Hepatocyte (in vitro differentiated cells): ENCODE measurements around the gene DAPK2. TPM values are rescaled to one million over a fixed set of nuclear protein-coding genes. Genes with fewer than 3 reads are reported as not detected.
A peak's percentile ranks its signal among the peaks of the same experiment; 100 is the strongest.

Experiments
- DNase-seq: peaks from one replicate; pipeline ENCODE4 v3.0.0-alpha.2; 2016; ENCODE audit warnings: low spot score
- H2AFZ ChIP-seq: fragments of 200-600 bp; sonication (generic); 2 replicates; pipeline ENCODE4 v1.6.0; 2016; ENCODE audit warnings: antibody characterized with exemption, mild to moderate bottlenecking
- H3K27ac ChIP-seq: fragments of 200-600 bp; sonication (generic); 2 replicates; pipeline ENCODE4 v1.5.1; 2016; ENCODE audit warnings: mild to moderate bottlenecking
- H3K27me3 ChIP-seq: fragments of 200-600 bp; sonication (generic); 2 replicates; pipeline ENCODE4 v1.6.1; 2016
- H3K36me3 ChIP-seq: fragments of 200-600 bp; sonication (generic); replicated peaks from 2 replicates; pipeline ENCODE4 v1.5.1; 2016; ENCODE audit warnings: low read depth; ENCODE audit not compliant: insufficient read depth
- H3K4me1 ChIP-seq: fragments of 200-600 bp; sonication (generic); 2 replicates; pipeline ENCODE4 v1.5.1; 2016; ENCODE audit warnings: mild to moderate bottlenecking, moderate library complexity; ENCODE audit not compliant: insufficient read depth
- H3K4me2 ChIP-seq: fragments of 200-600 bp; sonication (generic); 2 replicates; pipeline ENCODE4 v1.6.0; 2016
- H3K4me3 ChIP-seq: fragments of 200-600 bp; sonication (generic); 2 replicates; pipeline ENCODE4 v1.5.1; 2016; ENCODE audit warnings: mild to moderate bottlenecking
- H3K79me2 ChIP-seq: fragments of 200-600 bp; sonication (generic); 2 replicates; pipeline ENCODE4 v1.6.0; 2017; ENCODE audit warnings: mild to moderate bottlenecking
- H3K9me2 ChIP-seq: fragments of 200-600 bp; sonication (generic); replicated peaks from 2 replicates; pipeline ENCODE4 v1.6.0; 2017; ENCODE audit warnings: mild to moderate bottlenecking; ENCODE audit not compliant: insufficient read depth
- H3K9me3 ChIP-seq: fragments of 200-600 bp; sonication (generic); 2 replicates; pipeline ENCODE4 v1.5.1; 2016; ENCODE audit warnings: low read depth, mild to moderate bottlenecking
- H4K20me1 ChIP-seq: fragments of 200-600 bp; sonication (generic); 2 replicates; pipeline ENCODE4 v1.6.0; 2016; ENCODE audit warnings: mild to moderate bottlenecking; ENCODE audit not compliant: insufficient read depth, poor library complexity, severe bottlenecking
- EZH2 ChIP-seq: fragments of 200-600 bp; sonication (generic); IDR thresholded peaks from 2 replicates; pipeline ENCODE4 v1.6.1; 2016; ENCODE audit warnings: antibody characterized with exemption, mild to moderate bottlenecking, borderline replicate concordance
- EZH2phosphoT487 ChIP-seq: fragments of 200-600 bp; sonication (generic); IDR thresholded peaks from one replicate; pipeline ENCODE4 v1.6.1; 2018; ENCODE audit warnings: antibody characterized with exemption, mild to moderate bottlenecking, low read depth, moderate library complexity; ENCODE audit not compliant: unreplicated experiment, severe bottlenecking
- WGBS: methylation state at CpG from one replicate; pipeline ENCODE4 v1.1.6; 2016; ENCODE audit warnings: low lambda C conversion rate; ENCODE audit errors: missing lambda C conversion rate; 5-methylcytosine and 5-hydroxymethylcytosine counted together
- polyA plus RNA-seq: library from polyadenylated mRNA; unstranded; fragments of >200 nt; fragmentation: Nextera tagmentation; extraction: Ambion mirVana; gene quantifications from 2 replicates; pipeline ENCODE4 v1.2.1, GENCODE V29; 2016
- total RNA-seq: library from RNA; depleted of rRNA; stranded (reverse); fragments of >200 nt; gene quantifications from 2 replicates; pipeline ENCODE4 v1.2.3, GENCODE V29; 2014
- TF ChIP-seq, protein P1 (sequence below): fragments of 200-600 bp; sonication (generic); IDR thresholded peaks from 2 replicates; pipeline ENCODE4 v1.5.1; 2016; ENCODE audit warnings: antibody characterized with exemption, mild to moderate bottlenecking; ENCODE audit not compliant: poor library complexity

The DAPK2 gene
- total and polyA plus RNA-seq, 2 experiments from 2014 or later: 4.9 to 5.1 TPM

DNA sequence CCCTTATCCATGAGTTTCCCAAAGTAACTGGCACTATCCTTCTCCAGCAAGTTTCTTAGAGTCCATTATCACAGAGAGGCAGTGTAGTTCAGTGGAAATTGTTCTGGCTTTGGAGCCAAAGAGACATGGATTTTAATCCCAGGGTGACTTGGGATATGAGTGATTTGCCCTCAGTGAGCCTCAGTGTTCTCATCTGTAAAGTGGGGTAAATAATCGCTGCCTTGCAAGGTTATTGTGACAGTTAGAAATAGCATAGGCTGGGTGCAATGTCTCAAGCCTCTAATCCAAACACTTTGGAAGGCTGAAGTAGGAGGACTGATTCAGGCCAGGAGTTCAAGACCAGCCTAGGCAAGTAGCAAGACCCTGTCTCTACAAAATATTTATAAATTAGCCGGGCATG, 30.0 kb downstream of the DAPK2 start:
- 96% methylated on average over 2 of the region's 2 CpGs for WGBS
- peaks cover 28% of the 10 kb centered on the region for H3K4me1 ChIP-seq
- no peak overlapping the region for H3K27ac ChIP-seq

DNA sequence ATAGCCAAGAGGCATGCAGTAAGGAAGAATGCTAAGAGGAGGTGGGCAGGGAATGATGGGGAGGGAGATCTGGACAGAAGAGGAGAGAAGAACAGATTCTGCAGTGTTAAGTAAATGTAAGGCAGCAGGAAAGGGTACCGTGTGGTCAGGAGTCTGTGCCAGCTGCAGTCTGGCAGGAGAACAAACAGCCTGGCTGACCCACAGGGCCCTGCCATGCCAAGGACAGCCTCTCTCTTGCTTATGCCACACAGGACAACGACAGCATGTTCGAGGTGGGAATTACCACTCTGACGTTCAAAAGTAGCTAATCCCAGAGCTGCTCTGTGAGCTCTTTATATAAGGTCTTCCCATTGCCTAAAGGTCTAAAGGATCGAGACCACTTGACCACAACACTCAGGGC, 31.3 kb downstream of the DAPK2 start:
- Histone ChIP-seq H3K4me2 (no peak overlapping the region), H3K27me3 (no peaks in the 10 kb centered on the region), H3K9me2 (no peaks in the 10 kb centered on the region), H3K4me1 (peaks cover 28% of the 10 kb centered on the region), H2AFZ (no peak overlapping the region), H3K4me3 (no peak overlapping the region), H4K20me1 (no peaks in the 10 kb centered on the region), H3K79me2 (no peaks in the 10 kb centered on the region), H3K9me3 (no peaks in the 10 kb centered on the region), H3K36me3 (no peaks in the 10 kb centered on the region), H3K27ac (no peak overlapping the region)
- 95% methylated on average over 5 of the region's 5 CpGs for WGBS
- no peak for DNase-seq
- TF ChIP-seq EZH2phosphoT487: no peak
- TF ChIP-seq, protein P1, sequence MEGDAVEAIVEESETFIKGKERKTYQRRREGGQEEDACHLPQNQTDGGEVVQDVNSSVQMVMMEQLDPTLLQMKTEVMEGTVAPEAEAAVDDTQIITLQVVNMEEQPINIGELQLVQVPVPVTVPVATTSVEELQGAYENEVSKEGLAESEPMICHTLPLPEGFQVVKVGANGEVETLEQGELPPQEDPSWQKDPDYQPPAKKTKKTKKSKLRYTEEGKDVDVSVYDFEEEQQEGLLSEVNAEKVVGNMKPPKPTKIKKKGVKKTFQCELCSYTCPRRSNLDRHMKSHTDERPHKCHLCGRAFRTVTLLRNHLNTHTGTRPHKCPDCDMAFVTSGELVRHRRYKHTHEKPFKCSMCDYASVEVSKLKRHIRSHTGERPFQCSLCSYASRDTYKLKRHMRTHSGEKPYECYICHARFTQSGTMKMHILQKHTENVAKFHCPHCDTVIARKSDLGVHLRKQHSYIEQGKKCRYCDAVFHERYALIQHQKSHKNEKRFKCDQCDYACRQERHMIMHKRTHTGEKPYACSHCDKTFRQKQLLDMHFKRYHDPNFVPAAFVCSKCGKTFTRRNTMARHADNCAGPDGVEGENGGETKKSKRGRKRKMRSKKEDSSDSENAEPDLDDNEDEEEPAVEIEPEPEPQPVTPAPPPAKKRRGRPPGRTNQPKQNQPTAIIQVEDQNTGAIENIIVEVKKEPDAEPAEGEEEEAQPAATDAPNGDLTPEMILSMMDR: no peak
- TF ChIP-seq EZH2: no peak

More for the DNA sequence above, 30.0 kb downstream of the DAPK2 start:
- Histone ChIP-seq H3K4me3 (no peak overlapping the region), H3K9me2 (no peaks in the 10 kb centered on the region), H3K4me2 (no peak overlapping the region), H3K79me2 (no peaks in the 10 kb centered on the region), H3K36me3 (no peaks in the 10 kb centered on the region), H3K27me3 (no peaks in the 10 kb centered on the region), H4K20me1 (no peaks in the 10 kb centered on the region), H2AFZ (no peak overlapping the region), H3K9me3 (no peaks in the 10 kb centered on the region)
- TF ChIP-seq EZH2phosphoT487: no peak
- TF ChIP-seq, protein P1: no peak
- TF ChIP-seq EZH2: no peak
- no peak for DNase-seq

DNA sequence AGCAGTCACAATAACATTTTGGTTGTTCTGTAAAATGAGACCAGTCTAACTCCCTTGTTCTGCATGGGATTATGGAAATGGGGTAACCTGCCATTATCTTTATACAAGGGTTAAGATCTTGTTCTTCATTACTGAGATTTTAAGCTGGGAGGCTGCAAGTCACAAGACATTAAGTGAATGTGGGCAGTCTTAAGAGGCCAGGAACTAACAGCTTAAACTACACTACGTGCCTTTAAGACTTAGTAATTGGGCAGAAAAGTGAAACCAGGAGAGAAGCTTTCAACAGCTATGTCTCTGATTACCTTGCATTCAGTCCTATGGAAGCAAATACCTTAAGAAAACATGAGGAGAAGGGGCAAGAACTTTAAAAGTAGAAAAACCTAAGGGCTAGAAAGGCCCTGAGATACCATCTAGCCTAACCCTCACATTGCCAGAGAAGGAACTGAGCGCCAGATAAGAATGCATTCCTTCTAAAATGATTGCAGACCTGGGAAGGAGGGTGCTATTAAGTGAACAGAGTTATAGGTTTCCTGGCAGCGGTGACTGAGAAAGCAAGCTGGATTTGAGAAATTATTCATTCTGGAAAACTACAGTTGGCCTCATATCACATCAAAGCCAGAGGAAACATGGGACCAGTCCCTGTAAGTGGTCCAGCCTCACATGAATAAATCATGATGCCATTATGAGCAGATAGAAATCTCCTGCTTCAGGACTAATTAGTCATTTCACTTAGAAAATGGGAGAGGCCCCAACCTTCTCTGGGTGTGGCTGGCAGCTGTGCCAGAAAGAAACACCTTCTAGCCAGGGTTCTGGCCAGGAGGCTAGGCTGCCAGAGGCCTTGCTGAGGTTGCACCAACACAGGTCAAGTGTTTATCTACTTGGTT, 32.9 kb downstream of the DAPK2 start:
- H3K4me2 ChIP-seq: peak overlapping the region; percentile 11
- H3K79me2 ChIP-seq: no peaks in the 10 kb centered on the region
- TF ChIP-seq EZH2: no peak
- TF ChIP-seq EZH2phosphoT487: no peak
- H3K36me3 ChIP-seq: no peaks in the 10 kb centered on the region
- H3K9me2 ChIP-seq: no peaks in the 10 kb centered on the region
- no peaks in the 10 kb centered on the region for H3K9me3 ChIP-seq
- 41% methylated on average over 3 of the region's 3 CpGs for WGBS
- no peaks in the 10 kb centered on the region for H4K20me1 ChIP-seq
- no peak overlapping the region for H3K4me3 ChIP-seq
- no peaks in the 10 kb centered on the region for H3K27me3 ChIP-seq
- H2AFZ ChIP-seq: no peak overlapping the region
- H3K27ac ChIP-seq: peak overlapping the region; percentile 39
- peaks cover 30% of the 10 kb centered on the region for H3K4me1 ChIP-seq
- DNase-seq: no peak

DNA sequence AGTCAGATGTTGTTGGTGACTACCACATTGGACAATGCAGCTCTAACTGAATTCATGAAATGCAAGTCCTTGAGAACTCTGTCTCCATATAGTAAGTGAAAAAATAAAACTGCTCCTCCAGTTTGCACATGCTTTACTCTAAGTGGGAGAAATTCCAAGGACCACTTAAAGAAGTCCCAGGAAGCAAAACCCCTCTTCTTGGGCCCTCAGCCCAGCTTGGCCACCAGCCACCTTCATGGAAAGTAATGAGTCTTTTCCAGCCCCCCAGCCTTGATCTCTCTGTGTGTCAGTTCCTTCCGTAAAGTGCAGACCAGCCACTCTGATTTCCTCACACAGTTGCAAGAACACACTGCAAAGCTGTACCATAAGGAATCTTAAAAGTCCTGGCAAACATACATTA, 34.5 kb downstream of the DAPK2 start:
- no peaks in the 10 kb centered on the region for H3K79me2 ChIP-seq
- H4K20me1 ChIP-seq: no peaks in the 10 kb centered on the region
- H3K4me2 ChIP-seq: no peak overlapping the region
- H3K9me2 ChIP-seq: no peaks in the 10 kb centered on the region
- H3K9me3 ChIP-seq: no peaks in the 10 kb centered on the region
- H2AFZ ChIP-seq: no peak overlapping the region
- no peaks in the 10 kb centered on the region for H3K36me3 ChIP-seq
- DNase-seq: no peak
- H3K4me3 ChIP-seq: no peak overlapping the region
- peaks cover 25% of the 10 kb centered on the region for H3K4me1 ChIP-seq
- TF ChIP-seq EZH2phosphoT487: no peak
- no peak overlapping the region for H3K27ac ChIP-seq
- no peaks in the 10 kb centered on the region for H3K27me3 ChIP-seq
- WGBS: 70% methylated on average over 1 of the region's 1 CpG
